Spleen (tissue), 7 donors: ENCODE data around the gene ZDHHC14.

Experiments used
- CTCF ChIP-seq, 11 experiments: fragments of 200-600 bp in 7 of 11; fragments of 450-650 bp in 4 of 11; sonication (generic) in 4 of 11; IDR thresholded peaks in 8 of 11; conservative IDR thresholded peaks in 3 of 11; 1 replicate in 7 of 11; 2 replicates in 4 of 11; pipeline versions ENCODE4 v1.4.0 to v1.8.0; 2016 to 2021; ENCODE audit warnings: antibody characterized with exemption in 11 of 11, inconsistent platforms in 4 of 11, mild to moderate bottlenecking in 1 of 11
- POLR2A ChIP-seq, 3 donors: fragments of 450-650 bp; IDR thresholded peaks; one replicate each; pipeline ENCODE4 v1.5.1; 2017; ENCODE audit warnings: antibody characterized with exemption in 3 of 3, mild to moderate bottlenecking in 1 of 3
- donor health status: DM: no; HTN: no; CAD: no; lungs with moderate emphysema.
- donor health status: DM: no; HTN: no; CAD: no.
- donor health status: DM: no; HTN: no; CAD: no.

- no peak for TF ChIP-seq POLR2A (IDR thresholded peaks at IDR 0.05)
- no peak for TF ChIP-seq CTCF (IDR thresholded peaks at IDR 0.05 in 8 of 11, conservative IDR thresholded peaks at IDR 0.05 in 3 of 11)
Observed at GRCh38 chr6:157683707-157684106, 302.7 kb downstream of the ZDHHC14 start.
